OCI-LY1 (cell line): ENCODE results near the gene CYP2E1.
A peak's percentile ranks its signal among the peaks of the same experiment; 100 is the strongest.
"Not testable (repeated sequence)": the region's sequence is repeated elsewhere in the genome, so short reads cannot be mapped to it uniquely, and the experiment has no call there.

Source experiments
- H2AFZ ChIP-seq: fragments of 200-600 bp; sonication (generic), shearing (Covaris generic); 2 replicates; pipeline ENCODE4 v1.6.0; 2014; ENCODE audit warnings: antibody characterized with exemption, mild to moderate bottlenecking, low read length
- H3F3A ChIP-seq: fragments of 200-600 bp; sonication (generic), shearing (Covaris generic); 2 replicates; pipeline ENCODE4 v1.6.0; 2014; ENCODE audit warnings: mild to moderate bottlenecking, antibody characterized with exemption, low read length, moderate library complexity; ENCODE audit not compliant: insufficient read depth
- H3K27ac ChIP-seq: fragments of 200-600 bp; sonication (generic); 2 replicates; pipeline ENCODE4 v1.5.1; 2014; ENCODE audit warnings: low read length, mixed run types, mild to moderate bottlenecking, low read depth; ENCODE audit not compliant: poor library complexity, severe bottlenecking
- H3K27me3 ChIP-seq: fragments of 200-600 bp; sonication (generic); 2 replicates; pipeline ENCODE4 v1.6.0; 2014; ENCODE audit warnings: antibody characterized with exemption, mild to moderate bottlenecking, low read length, moderate library complexity; ENCODE audit not compliant: insufficient read depth
- H3K36me3 ChIP-seq: fragments of 200-600 bp; sonication (generic); 2 replicates; pipeline ENCODE4 v1.6.1; 2014; ENCODE audit warnings: mild to moderate bottlenecking, antibody characterized with exemption, low read length, moderate library complexity, mixed read lengths; ENCODE audit not compliant: insufficient read depth
- H3K4me1 ChIP-seq: fragments of 200-600 bp; sonication (generic); 2 replicates; pipeline ENCODE4 v1.5.1; 2014; ENCODE audit warnings: mild to moderate bottlenecking, low read length, moderate library complexity; ENCODE audit not compliant: insufficient read depth, severe bottlenecking
- H3K4me2 ChIP-seq: fragments of 200-600 bp; sonication (generic), shearing (Covaris generic); 2 replicates; pipeline ENCODE4 v1.6.1; 2014; ENCODE audit warnings: low read length
- H3K4me3 ChIP-seq: fragments of 200-600 bp; sonication (generic); 2 replicates; pipeline ENCODE4 v1.5.1; 2014; ENCODE audit warnings: low read length, low read depth, mild to moderate bottlenecking, mixed read lengths; ENCODE audit not compliant: poor library complexity, severe bottlenecking
- H3K79me2 ChIP-seq: fragments of 200-600 bp; shearing (Covaris generic); 2 replicates; pipeline ENCODE4 v1.6.1; 2016; ENCODE audit warnings: mixed run types, low read length, mixed read lengths; ENCODE audit not compliant: insufficient read depth
- H3K9ac ChIP-seq: fragments of 200-600 bp; sonication (generic), shearing (Covaris generic); 2 replicates; pipeline ENCODE4 v1.6.1; 2014; ENCODE audit warnings: mild to moderate bottlenecking, low read length, mixed read lengths
- H3K9me2 ChIP-seq: fragments of 200-600 bp; sonication (generic), shearing (Covaris generic); 2 replicates; pipeline ENCODE4 v1.6.1; 2014; ENCODE audit warnings: low read depth, mild to moderate bottlenecking, low read length, mixed read lengths
- H3K9me3 ChIP-seq: fragments of 200-600 bp; shearing (Covaris generic); 2 replicates; pipeline ENCODE4 v1.6.1; 2014; ENCODE audit warnings: low read length, mixed read lengths
- H4K20me1 ChIP-seq: fragments of 200-600 bp; sonication (generic), shearing (Covaris generic); 2 replicates; pipeline ENCODE4 v1.6.0; 2016; ENCODE audit warnings: mild to moderate bottlenecking, low read length; ENCODE audit not compliant: insufficient read depth
- CTCF ChIP-seq: fragments of 200-600 bp; sonication (generic), shearing (Covaris generic); IDR thresholded peaks from 2 replicates; pipeline ENCODE4 v1.5.1; 2017; ENCODE audit warnings: mild to moderate bottlenecking, antibody characterized with exemption, low read length, moderate library complexity, mixed read lengths
- EZH2 ChIP-seq: fragments of 200-600 bp; sonication (generic), shearing (Covaris generic); IDR thresholded peaks from 2 replicates; pipeline ENCODE4 v1.8.0; 2017; ENCODE audit warnings: borderline replicate concordance, mixed run types, mild to moderate bottlenecking, antibody characterized with exemption, low read length, moderate library complexity, mixed read lengths

The CYP2E1 gene

DNA sequence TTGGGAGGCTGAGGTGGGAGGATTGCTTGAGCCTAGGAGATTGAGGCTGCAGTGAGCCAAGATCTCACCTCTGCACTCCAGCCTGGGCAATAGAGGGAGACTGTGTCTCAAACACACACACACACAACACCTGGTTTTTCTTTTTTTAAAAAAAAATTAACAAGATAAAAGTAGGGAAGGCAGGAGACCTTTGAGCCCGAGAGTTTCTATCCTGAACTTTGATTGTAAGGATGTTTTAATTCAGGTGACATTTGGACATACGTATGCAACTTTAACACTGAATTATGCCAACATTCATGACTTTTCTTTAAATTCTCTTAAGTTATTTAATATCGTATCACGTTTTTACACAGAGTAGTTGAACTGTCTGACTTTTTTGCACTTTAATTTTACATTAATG, 11.7 kb upstream of the CYP2E1 start:
- Histone ChIP-seq H3K9me3 (no peaks in the 10 kb centered on the region), H4K20me1 (no peaks in the 10 kb centered on the region), H3K27ac (no peak overlapping the region), H3K9me2 (no peaks in the 10 kb centered on the region), H3K4me2 (no peak overlapping the region), H3K4me3 (no peak overlapping the region), H3K36me3 (no peaks in the 10 kb centered on the region), H3K9ac (no peak overlapping the region), H3K4me1 (peaks cover 8% of the 10 kb centered on the region), H2AFZ (no peak overlapping the region), H3F3A (no peaks in the 10 kb centered on the region), H3K79me2 (no peaks in the 10 kb centered on the region), H3K27me3 (no peaks in the 10 kb centered on the region)
- no peak for TF ChIP-seq EZH2
- TF ChIP-seq CTCF, result no peak

DNA sequence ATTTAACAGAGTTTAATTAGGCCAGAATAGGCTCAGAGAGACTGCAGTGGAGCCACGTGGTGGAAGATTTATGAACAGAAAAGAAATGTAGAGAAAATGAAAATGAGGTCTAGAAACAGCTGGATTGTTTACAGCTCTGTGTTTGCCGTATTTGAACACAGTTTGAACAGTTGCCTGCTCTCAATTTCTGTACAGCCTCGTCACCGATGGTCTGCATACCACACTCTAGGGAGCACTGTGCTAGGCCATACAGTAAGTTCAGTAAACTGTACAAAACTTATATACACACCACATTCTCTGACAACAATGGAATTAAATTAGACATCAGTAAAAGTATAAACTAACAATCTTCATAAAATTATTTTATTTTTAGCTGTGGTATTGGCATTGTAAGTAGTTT, 11.1 kb upstream of the CYP2E1 start:
- Histone ChIP-seq H3K4me3 (no peak overlapping the region), H3K27me3 (no peaks in the 10 kb centered on the region; the same call in 1 of the 2 replicates), H3K36me3 (no peaks in the 10 kb centered on the region), H3K79me2 (no peaks in the 10 kb centered on the region), H3K9ac (no peak overlapping the region), H3K9me3 (no peaks in the 10 kb centered on the region), H3F3A (no peaks in the 10 kb centered on the region), H2AFZ (no peak overlapping the region), H4K20me1 (no peaks in the 10 kb centered on the region), H3K9me2 (no peaks in the 10 kb centered on the region), H3K27ac (no peak overlapping the region), H3K4me1 (peaks cover 13% of the 10 kb centered on the region), H3K4me2 (no peak overlapping the region)
- TF ChIP-seq EZH2 (no peak), CTCF (no peak)

DNA sequence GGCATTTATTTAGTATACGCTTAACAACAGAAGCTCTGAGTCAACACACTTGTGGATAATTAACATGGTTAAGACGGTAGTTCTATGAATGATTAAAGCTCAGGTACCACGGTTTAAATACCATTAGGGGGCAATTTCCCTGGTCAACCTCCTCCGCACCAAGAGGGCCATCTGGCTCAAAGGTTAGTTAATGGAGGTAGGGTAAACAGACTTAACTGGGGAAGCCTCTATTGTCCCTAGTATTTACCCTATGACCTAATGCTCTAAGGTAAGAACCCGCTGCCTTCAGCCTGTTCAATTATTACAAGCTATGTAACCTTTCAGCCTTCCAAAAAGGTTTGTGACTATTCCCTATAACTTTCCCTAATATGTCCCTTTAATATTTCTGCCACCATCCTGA, 8.6 kb upstream of the CYP2E1 start:
- H3K4me1 ChIP-seq, result peaks cover 13% of the 10 kb centered on the region
- H3K4me3 ChIP-seq, H3K4me2 ChIP-seq, H3K9ac ChIP-seq, H4K20me1 ChIP-seq, H3K27ac ChIP-seq, H3K36me3 ChIP-seq, H3K9me3 ChIP-seq, H3K79me2 ChIP-seq, H3F3A ChIP-seq, H3K27me3 ChIP-seq, H2AFZ ChIP-seq, H3K9me2 ChIP-seq: not testable (repeated sequence)

- Histone ChIP-seq H3K4me1 (peaks cover 13% of the 10 kb centered on the region), H3K4me3 (peak overlapping the region; percentile 57), H3K27ac (no peak overlapping the region), H4K20me1 (no peaks in the 10 kb centered on the region), H3K9ac (peak overlapping the region; percentile 57), H3K79me2 (no peaks in the 10 kb centered on the region), H3F3A (no peaks in the 10 kb centered on the region), H3K4me2 (peak overlapping the region; percentile 71), H2AFZ (peak overlapping the region; percentile 83), H3K9me3 (peaks cover 7% of the 10 kb centered on the region; the same call in 1 of the 2 replicates), H3K9me2 (no peaks in the 10 kb centered on the region), H3K36me3 (no peaks in the 10 kb centered on the region; the same call in 1 of the 2 replicates), H3K27me3 (no peaks in the 10 kb centered on the region; the same call in 1 of the 2 replicates)
- TF ChIP-seq EZH2, result no peak
- TF ChIP-seq CTCF, result peak; percentile 91
These were observed 6.9 kb upstream of the CYP2E1 start for GRCh38 chr10:133520193-133520738.
